HepG2 (cell line): ENCODE measurements around the gene C3orf18. TPM values are rescaled to one million over a fixed set of nuclear protein-coding genes. Genes with fewer than 3 reads are reported as not detected.

ENCODE experiments used
- AGO1 ChIP-seq: fragments of 200-400 bp; formaldehyde crosslinking; IDR thresholded peaks from 2 replicates; pipeline ENCODE4 v1.6.1; 2017; ENCODE audit warnings: mild to moderate bottlenecking, low read depth, low read length, moderate library complexity; ENCODE audit not compliant: poor library complexity, severe bottlenecking
- FIP1L1 ChIP-seq: fragments of 200-400 bp; formaldehyde crosslinking; IDR thresholded peaks from 2 replicates; pipeline ENCODE4 v1.6.1; 2018; ENCODE audit warnings: low read depth, mild to moderate bottlenecking, low read length, moderate library complexity, borderline replicate concordance; ENCODE audit not compliant: insufficient read depth
- FOXC1 ChIP-seq: sonication (generic); formaldehyde crosslinking; IDR thresholded peaks from 2 replicates; pipeline ENCODE4 v1.8.0; 2022; ENCODE audit warnings: mild to moderate bottlenecking, missing genetic modification reagents, borderline replicate concordance
- GLI4 ChIP-seq: sonication (generic); formaldehyde crosslinking; IDR thresholded peaks from 2 replicates; pipeline ENCODE4 v1.5.1; 2020; ENCODE audit warnings: missing genetic modification reagents, mild to moderate bottlenecking, moderate library complexity, borderline replicate concordance
- HOXA9 ChIP-seq: sonication (generic); formaldehyde crosslinking; IDR thresholded peaks from 2 replicates; pipeline ENCODE4 v1.8.1; 2022; ENCODE audit warnings: missing genetic modification reagents, mild to moderate bottlenecking, moderate library complexity, borderline replicate concordance
- SCMH1 ChIP-seq: sonication (generic); formaldehyde crosslinking; IDR thresholded peaks from 2 replicates; pipeline ENCODE4 v1.9.0; 2021; ENCODE audit warnings: missing genetic modification reagents, mild to moderate bottlenecking, borderline replicate concordance
- SMARCE1 ChIP-seq: fragments of 450-650 bp; IDR thresholded peaks from 2 replicates; pipeline ENCODE4 v1.6.1; 2017; ENCODE audit warnings: borderline replicate concordance
- SP2 ChIP-seq: sonication (generic); formaldehyde crosslinking; IDR thresholded peaks from 2 replicates; pipeline ENCODE4 v1.5.1; 2020; ENCODE audit warnings: mild to moderate bottlenecking, missing genetic modification reagents
- SP4 ChIP-seq: sonication (generic); formaldehyde crosslinking; IDR thresholded peaks from 2 replicates; pipeline ENCODE4 v1.8.1; 2023; ENCODE audit warnings: mild to moderate bottlenecking, missing genetic modification reagents
- STAT6 ChIP-seq: sonication (generic); formaldehyde crosslinking; IDR thresholded peaks from 2 replicates; pipeline ENCODE4 v1.4.0; 2020; ENCODE audit warnings: missing genetic modification reagents, mild to moderate bottlenecking, borderline replicate concordance
- ZC3H4 ChIP-seq: sonication (generic); formaldehyde crosslinking; IDR thresholded peaks from 2 replicates; pipeline ENCODE4 v1.4.0; 2020; ENCODE audit warnings: missing genetic modification reagents, borderline replicate concordance
- ZFYVE20 ChIP-seq: sonication (generic); formaldehyde crosslinking; IDR thresholded peaks from 2 replicates; pipeline ENCODE4 v1.8.0; 2023; ENCODE audit warnings: low read depth, mild to moderate bottlenecking, moderate library complexity, missing genetic modification reagents, borderline replicate concordance
- ZKSCAN1 ChIP-seq: fragments of 150-350 bp; IDR thresholded peaks from 2 replicates; pipeline ENCODE4 v1.6.1; 2014; ENCODE audit warnings: low read length
- ZKSCAN5 ChIP-seq: sonication (generic); formaldehyde crosslinking; IDR thresholded peaks from 2 replicates; pipeline ENCODE4 v1.5.1; 2020; ENCODE audit warnings: mild to moderate bottlenecking, missing genetic modification reagents
- ZMAT3 ChIP-seq: sonication (generic); formaldehyde crosslinking; conservative IDR thresholded peaks from 2 replicates; pipeline ENCODE4 v1.7.0; 2021; ENCODE audit warnings: missing genetic modification reagents
- ZNF230 ChIP-seq: sonication (generic); formaldehyde crosslinking; IDR thresholded peaks from 2 replicates; pipeline ENCODE4 v1.4.0; 2020; ENCODE audit warnings: mild to moderate bottlenecking, missing genetic modification reagents
- ZNF292 ChIP-seq: sonication (generic); formaldehyde crosslinking; IDR thresholded peaks from 2 replicates; pipeline ENCODE4 v1.8.1; 2022; ENCODE audit warnings: mild to moderate bottlenecking, low read depth, missing genetic modification reagents, borderline replicate concordance
- ZNF546 ChIP-seq: sonication (generic); formaldehyde crosslinking; conservative IDR thresholded peaks from 2 replicates; pipeline ENCODE4 v1.8.1; 2023; ENCODE audit warnings: mild to moderate bottlenecking, missing genetic modification reagents
- ZNF558 ChIP-seq: sonication (generic); formaldehyde crosslinking; IDR thresholded peaks from 2 replicates; pipeline ENCODE4 v1.9.0; 2022; ENCODE audit warnings: mild to moderate bottlenecking, missing genetic modification reagents, borderline replicate concordance
- ZNF724P ChIP-seq: sonication (generic); formaldehyde crosslinking; IDR thresholded peaks from 2 replicates; pipeline ENCODE4 v1.8.0; 2022; ENCODE audit warnings: missing genetic modification reagents, borderline replicate concordance
- ZNF75D ChIP-seq: sonication (generic); formaldehyde crosslinking; IDR thresholded peaks from 2 replicates; pipeline ENCODE4 v1.8.1; 2023; ENCODE audit warnings: missing genetic modification reagents, mild to moderate bottlenecking, borderline replicate concordance
- ZNF781 ChIP-seq: sonication (generic); formaldehyde crosslinking; IDR thresholded peaks from 2 replicates; pipeline ENCODE4 v1.5.1; 2020; ENCODE audit warnings: borderline replicate concordance, mild to moderate bottlenecking, missing genetic modification reagents; ENCODE audit errors: not compliant biosample characterization
- ZNF782 ChIP-seq: sonication (generic); formaldehyde crosslinking; IDR thresholded peaks from 2 replicates; pipeline ENCODE4 v1.4.0; 2020; ENCODE audit warnings: missing genetic modification reagents, mild to moderate bottlenecking, borderline replicate concordance
- ZNF788 ChIP-seq: sonication (generic); formaldehyde crosslinking; IDR thresholded peaks from 2 replicates; pipeline ENCODE4 v1.5.0; 2020; ENCODE audit warnings: mild to moderate bottlenecking, missing genetic modification reagents, borderline replicate concordance
- polyA plus RNA-seq, 8 experiments: library from polyadenylated mRNA; depleted of rRNA in 3 of 8; stranded (reverse) in 7 of 8; unstranded in 1 of 8; fragments of >200 nt; fragmentation: Illumina TruSeq in 4 of 8; extraction: Trizol in 4 of 8; gene quantifications; 2 replicates each; pipeline versions ENCODE4 v1.2.1 to v1.2.3, GENCODE V29; 2011 to 2016; ENCODE audit warnings: low read depth in 4 of 8, missing spikeins in 1 of 8, mixed read lengths in 1 of 8; ENCODE audit not compliant: insufficient read depth in 1 of 8
- total RNA-seq, 5 experiments: library from RNA; depleted of rRNA; stranded (reverse); fragments of >200 nt; fragmentation: Illumina TruSeq; extraction: Trizol; gene quantifications; 2 replicates each; pipeline ENCODE4 v1.2.3, GENCODE V29; 2016; ENCODE audit warnings: low read depth in 1 of 5
- TF ChIP-seq, protein P1 (sequence below): sonication (generic); formaldehyde crosslinking; IDR thresholded peaks from 2 replicates; pipeline ENCODE4 v1.5.0; 2020; ENCODE audit warnings: missing genetic modification reagents

Gene C3orf18
- total and polyA plus RNA-seq, 2 of the 13 experiments (the other 11 are each of a cell fraction or from before 2014, with no cell fraction given): 1.6 to 4.8 TPM

DNA sequence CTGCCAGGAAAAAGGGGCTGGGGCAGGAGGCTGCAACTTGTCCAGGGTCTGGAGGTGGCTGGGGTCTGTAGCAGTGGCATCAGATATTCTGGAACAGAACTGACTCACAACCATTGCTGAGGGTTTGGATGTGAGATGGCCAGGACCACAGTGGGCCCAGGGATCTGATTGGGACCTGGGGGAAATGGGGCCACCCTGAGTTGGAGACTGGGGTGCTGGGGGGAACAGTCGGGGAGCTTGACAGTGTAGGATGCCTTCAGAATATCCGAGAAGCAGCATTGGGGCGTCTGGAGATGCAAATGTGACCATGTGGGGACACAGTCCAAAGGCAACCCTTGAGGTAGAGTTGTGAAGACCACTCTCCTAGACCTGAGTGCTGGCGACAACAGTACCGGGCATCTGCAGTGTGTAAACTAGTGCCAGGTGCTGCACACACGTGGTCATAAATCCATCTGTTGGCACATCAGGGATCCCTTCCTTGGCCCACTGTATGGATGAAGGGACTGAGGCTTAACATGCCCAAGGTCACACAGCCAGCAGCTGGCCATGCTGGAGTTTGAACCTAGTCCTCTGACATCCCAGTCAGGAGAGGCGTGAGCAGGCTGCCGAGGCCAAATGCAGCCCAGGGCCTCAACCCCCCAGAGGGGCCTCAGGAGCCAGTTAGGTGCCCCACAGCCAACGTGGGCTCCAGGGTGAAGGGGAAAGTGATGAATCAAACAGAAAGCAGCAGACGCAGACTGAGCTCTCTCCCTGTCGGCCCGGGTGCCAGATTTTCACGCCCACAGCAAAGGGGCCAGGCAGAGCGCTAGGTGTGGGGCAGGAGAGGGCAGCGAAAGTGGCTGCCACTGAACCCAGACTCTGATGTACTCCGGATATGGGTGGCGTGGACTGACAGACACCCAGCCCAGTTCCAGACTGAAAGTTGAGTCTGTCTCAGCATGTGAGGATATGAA, 20.5 kb upstream of the C3orf18 start (continued):
- TF ChIP-seq SP4: peak; percentile 54
- no peak for TF ChIP-seq ZFYVE20 (CRISPR knock-in tag)
- TF ChIP-seq ZNF782 (CRISPR knock-in tag): no peak
- TF ChIP-seq ZNF788: no peak; the same call in 1 of the 2 replicates
- TF ChIP-seq, protein P1, sequence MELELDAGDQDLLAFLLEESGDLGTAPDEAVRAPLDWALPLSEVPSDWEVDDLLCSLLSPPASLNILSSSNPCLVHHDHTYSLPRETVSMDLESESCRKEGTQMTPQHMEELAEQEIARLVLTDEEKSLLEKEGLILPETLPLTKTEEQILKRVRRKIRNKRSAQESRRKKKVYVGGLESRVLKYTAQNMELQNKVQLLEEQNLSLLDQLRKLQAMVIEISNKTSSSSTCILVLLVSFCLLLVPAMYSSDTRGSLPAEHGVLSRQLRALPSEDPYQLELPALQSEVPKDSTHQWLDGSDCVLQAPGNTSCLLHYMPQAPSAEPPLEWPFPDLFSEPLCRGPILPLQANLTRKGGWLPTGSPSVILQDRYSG (CRISPR knock-in tag): no peak
- no peak for TF ChIP-seq SCMH1 (CRISPR knock-in tag)
- TF ChIP-seq ZNF781: no peak
- 0 out of 2 replicates have a peak, but pooled peaks have one; percentile 49 for TF ChIP-seq FOXC1 (CRISPR knock-in tag)
- TF ChIP-seq FIP1L1: no peak
- TF ChIP-seq ZNF724P (CRISPR knock-in tag): no peak; the same call in 1 of the 2 replicates
- TF ChIP-seq ZKSCAN1: no peak
- TF ChIP-seq GLI4 (CRISPR knock-in tag): no peak
- no peak for TF ChIP-seq ZC3H4 (CRISPR knock-in tag)
- no peak for TF ChIP-seq ZNF230 (CRISPR knock-in tag)
- 0 out of 2 replicates have a peak, but pooled peaks have one; percentile 20 for TF ChIP-seq ZNF546 (CRISPR knock-in tag)
- TF ChIP-seq SP2 (CRISPR knock-in tag): no peak
- TF ChIP-seq HOXA9 (CRISPR knock-in tag): no peak
- TF ChIP-seq ZNF292 (CRISPR knock-in tag): peak; percentile 91
- TF ChIP-seq SMARCE1: no peak
- no peak for TF ChIP-seq ZNF558 (CRISPR knock-in tag)
- no peak for TF ChIP-seq AGO1
- no peak for TF ChIP-seq STAT6 (CRISPR knock-in tag)
- TF ChIP-seq ZNF75D (CRISPR knock-in tag): no peak
- no peak for TF ChIP-seq ZKSCAN5
- peak; percentile 93 for TF ChIP-seq ZMAT3 (CRISPR knock-in tag)
